Measurements from ENCODE around the gene KIF2C. TPM values are rescaled to one million over a fixed set of nuclear protein-coding genes. Genes with fewer than 3 reads are reported as not detected.
A peak's percentile ranks its signal among the peaks of the same experiment; 100 is the strongest.

KIF2C gene
- total and polyA plus RNA-seq, 9 of the 15 experiments (the other 6 are each of a cell fraction or from before 2014, with no cell fraction given) = 84.9 to 226 (median 169) TPM

- no peak for TF ChIP-seq ZMIZ1 (IDR thresholded peaks at IDR 0.05; ENCODE audit: low read depth in 2 of 2, low read length in 2 of 2)
- peak; percentile 79 for TF ChIP-seq THRB (CRISPR knock-in tag; conservative IDR thresholded peaks at IDR 0.05)
- TF ChIP-seq CBX5 (IDR thresholded peaks at IDR 0.05; ENCODE audit: borderline replicate concordance, low read depth) = no peak; the same call in 1 of the 2 replicates
- no peak for TF ChIP-seq CBFA2T2 (conservative IDR thresholded peaks at IDR 0.05)
- peak; percentile 100 for TF ChIP-seq ZNF592 (IDR thresholded peaks at IDR 0.05)
- TF ChIP-seq FOXM1 (IDR thresholded peaks at IDR 0.05; ENCODE audit: low read depth) = peak; percentile 41; the same call in 1 of the 2 replicates
- TF ChIP-seq FOXM1 (CRISPR knock-in tag; IDR thresholded peaks at IDR 0.05; ENCODE audit: low read depth) = no peak
- no peak; the same call in 1 of the 2 replicates for TF ChIP-seq ZEB2 (IDR thresholded peaks at IDR 0.05)
- peak; percentile 98 for TF ChIP-seq LCOR (CRISPR knock-in tag; IDR thresholded peaks at IDR 0.05)
- TF ChIP-seq RERE (CRISPR knock-in tag; IDR thresholded peaks at IDR 0.05; ENCODE audit: borderline replicate concordance) = peak; percentile 97
- TF ChIP-seq PTTG1 (tag; IDR thresholded peaks at IDR 0.05; ENCODE audit: low read depth) = peak; percentile 71
These were observed 67.9 kb downstream of the KIF2C start (continued) for GRCh38 chr1:44807364-44808062.

Data from K562 (cell line).